ENCODE data around the gene KAT6B. TPM values are rescaled to one million over a fixed set of nuclear protein-coding genes. Genes with fewer than 3 reads are reported as not detected.

The KAT6B gene
- total RNA-seq, 6 experiments from 2014 or later, result 17.8 to 27.5 (median 23.6) TPM

DNA sequence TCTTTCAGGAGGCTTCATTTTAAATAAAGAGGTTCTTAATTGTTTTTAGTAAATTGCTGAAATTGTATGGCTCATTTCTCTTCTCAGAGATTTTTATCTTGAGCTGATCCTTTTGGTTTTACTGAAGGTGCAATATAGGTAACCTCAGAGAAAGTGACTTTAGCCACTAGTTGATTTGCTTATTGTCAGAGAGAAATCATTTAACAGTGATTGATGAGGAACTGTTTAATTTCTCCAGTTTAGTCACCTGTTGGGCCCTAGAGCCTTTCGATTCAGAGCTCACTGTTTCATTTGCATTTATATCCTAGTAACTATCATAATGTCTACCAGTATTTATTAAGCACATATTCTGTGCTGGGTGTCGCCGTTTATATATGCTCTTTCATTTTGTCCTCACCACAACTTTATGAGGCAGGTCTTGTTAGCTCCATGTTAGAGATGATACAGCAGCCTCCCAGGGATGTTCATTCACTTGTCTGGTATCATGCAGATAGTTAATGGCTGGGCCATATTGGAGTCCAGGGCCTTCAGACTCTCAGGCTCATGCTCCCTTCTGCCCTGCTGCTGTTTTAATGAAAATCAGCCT lies 42.1 kb downstream of the KAT6B start:
- no peak overlapping the region for H3K4me3 Mint-ChIP-seq
- H3K27me3 Mint-ChIP-seq (ENCODE audit: insufficient read depth), result no peaks in the 10 kb centered on the region; the same call in 1 of the 2 replicates
- no peaks in the 10 kb centered on the region for H3K9me3 Mint-ChIP-seq
- TF ChIP-seq, protein P1, sequence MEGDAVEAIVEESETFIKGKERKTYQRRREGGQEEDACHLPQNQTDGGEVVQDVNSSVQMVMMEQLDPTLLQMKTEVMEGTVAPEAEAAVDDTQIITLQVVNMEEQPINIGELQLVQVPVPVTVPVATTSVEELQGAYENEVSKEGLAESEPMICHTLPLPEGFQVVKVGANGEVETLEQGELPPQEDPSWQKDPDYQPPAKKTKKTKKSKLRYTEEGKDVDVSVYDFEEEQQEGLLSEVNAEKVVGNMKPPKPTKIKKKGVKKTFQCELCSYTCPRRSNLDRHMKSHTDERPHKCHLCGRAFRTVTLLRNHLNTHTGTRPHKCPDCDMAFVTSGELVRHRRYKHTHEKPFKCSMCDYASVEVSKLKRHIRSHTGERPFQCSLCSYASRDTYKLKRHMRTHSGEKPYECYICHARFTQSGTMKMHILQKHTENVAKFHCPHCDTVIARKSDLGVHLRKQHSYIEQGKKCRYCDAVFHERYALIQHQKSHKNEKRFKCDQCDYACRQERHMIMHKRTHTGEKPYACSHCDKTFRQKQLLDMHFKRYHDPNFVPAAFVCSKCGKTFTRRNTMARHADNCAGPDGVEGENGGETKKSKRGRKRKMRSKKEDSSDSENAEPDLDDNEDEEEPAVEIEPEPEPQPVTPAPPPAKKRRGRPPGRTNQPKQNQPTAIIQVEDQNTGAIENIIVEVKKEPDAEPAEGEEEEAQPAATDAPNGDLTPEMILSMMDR (IDR thresholded peaks at IDR 0.05), result no peak
- no peaks in the 10 kb centered on the region for H3K36me3 Mint-ChIP-seq (ENCODE audit: low read depth)
- H3K27ac Mint-ChIP-seq, result no peak overlapping the region; the same call in 1 of the 2 replicates
- peaks cover 8% of the 10 kb centered on the region for H3K4me1 Mint-ChIP-seq (ENCODE audit: low read depth)
- no peak for DNase-seq

DNA sequence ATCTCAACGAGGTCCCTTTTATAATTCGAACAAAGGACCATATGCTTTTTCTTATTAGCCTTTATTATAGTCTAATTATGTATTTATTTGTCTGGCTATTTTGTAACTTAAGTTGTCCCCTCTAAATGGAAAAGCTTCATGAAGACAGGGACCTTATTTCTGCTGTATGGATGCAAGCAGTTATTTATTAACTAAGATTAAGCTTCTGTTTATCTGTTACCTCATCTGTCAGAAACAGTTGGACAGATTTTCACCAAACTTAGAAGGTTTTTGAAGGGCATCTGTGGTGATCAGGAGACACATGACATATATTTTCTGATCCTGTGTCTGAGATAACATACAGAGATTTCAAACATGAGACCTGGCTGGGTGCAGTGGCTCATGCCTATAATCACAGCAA lies 43.2 kb downstream of the KAT6B start:
- DNase-seq, result no peak
- H3K27me3 Mint-ChIP-seq (ENCODE audit: insufficient read depth), result no peaks in the 10 kb centered on the region; the same call in 1 of the 2 replicates
- H3K4me1 Mint-ChIP-seq (ENCODE audit: low read depth), result peaks cover 9% of the 10 kb centered on the region
- no peaks in the 10 kb centered on the region for H3K9me3 Mint-ChIP-seq
- TF ChIP-seq, protein P1 (IDR thresholded peaks at IDR 0.05), result no peak
- H3K36me3 Mint-ChIP-seq (ENCODE audit: low read depth), result no peaks in the 10 kb centered on the region
- H3K4me3 Mint-ChIP-seq, result no peak overlapping the region
- H3K27ac Mint-ChIP-seq, result no peak overlapping the region

DNA sequence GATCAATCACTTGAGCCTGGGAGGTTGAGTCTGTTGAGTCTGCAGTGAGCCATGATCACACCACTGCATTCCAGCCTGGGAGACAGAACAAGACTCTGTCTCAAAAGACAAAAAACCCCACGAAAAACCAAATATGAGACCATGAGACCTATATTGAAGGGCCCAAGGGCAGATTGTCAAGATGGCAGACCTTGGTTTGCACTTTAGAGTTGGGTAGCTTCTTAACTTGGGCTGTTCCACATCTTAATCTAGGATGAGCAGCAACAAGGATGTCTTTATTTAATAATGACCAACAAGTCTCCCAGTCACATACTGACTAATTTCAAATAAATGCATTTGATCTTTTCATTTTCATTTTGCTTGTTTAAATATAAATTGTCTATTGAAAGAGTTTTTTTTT lies 43.8 kb downstream of the KAT6B start:
- no peak for DNase-seq
- H3K4me3 Mint-ChIP-seq, result no peak overlapping the region
- H3K4me1 Mint-ChIP-seq (ENCODE audit: low read depth), result peaks cover 14% of the 10 kb centered on the region

DNA sequence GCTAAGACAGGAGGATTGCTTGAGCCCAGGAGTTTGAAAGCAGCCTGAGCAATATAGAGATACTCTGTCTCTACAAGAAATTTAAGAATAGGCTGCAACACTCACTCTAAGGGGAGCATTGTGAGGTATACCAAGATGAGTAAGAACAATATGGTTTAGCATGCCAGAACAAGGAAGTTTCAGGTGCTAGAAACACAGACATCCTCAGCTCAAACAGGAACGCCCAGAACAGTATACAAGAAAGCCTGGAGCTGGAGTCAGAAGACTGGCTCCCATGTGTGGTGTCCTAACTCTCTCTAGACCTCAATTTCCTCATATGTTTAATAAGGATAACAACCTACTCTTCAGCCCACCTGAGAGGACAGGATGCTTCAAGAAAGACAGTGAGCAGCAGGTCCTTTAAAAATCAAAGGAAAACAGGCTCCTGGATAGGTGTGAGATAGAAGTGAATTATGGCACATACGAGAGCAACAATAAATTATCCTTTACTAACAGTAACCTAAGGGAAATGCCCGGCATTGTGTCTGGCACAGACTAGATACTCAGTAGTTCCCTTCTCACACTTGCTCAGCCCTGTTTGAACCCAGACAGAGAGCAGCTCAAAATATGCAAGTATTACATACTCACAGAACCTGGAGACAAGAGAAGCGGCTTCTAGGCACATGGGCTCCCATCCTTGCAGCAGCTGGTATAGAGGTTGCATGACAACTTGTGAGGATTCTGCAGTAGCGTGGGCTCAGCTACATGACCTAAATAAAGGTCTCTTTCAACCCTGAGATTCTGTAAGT lies 45.4 kb downstream of the KAT6B start:
- Mint-ChIP-seq H3K4me3 (no peak overlapping the region), H3K27me3 (ENCODE audit: insufficient read depth) (no peaks in the 10 kb centered on the region), H3K27ac (no peak overlapping the region), H3K4me1 (ENCODE audit: low read depth) (peaks cover 28% of the 10 kb centered on the region), H3K36me3 (ENCODE audit: low read depth) (no peaks in the 10 kb centered on the region), H3K9me3 (no peaks in the 10 kb centered on the region)
- no peak for DNase-seq
- TF ChIP-seq, protein P1 (IDR thresholded peaks at IDR 0.05), result no peak

More for the DNA sequence above, 43.8 kb downstream of the KAT6B start:
- Mint-ChIP-seq H3K27ac (no peak overlapping the region), H3K9me3 (no peaks in the 10 kb centered on the region), H3K27me3 (ENCODE audit: insufficient read depth) (no peaks in the 10 kb centered on the region; the same call in 1 of the 2 replicates), H3K36me3 (ENCODE audit: low read depth) (no peaks in the 10 kb centered on the region)
- TF ChIP-seq, protein P1 (IDR thresholded peaks at IDR 0.05), result no peak

DNA sequence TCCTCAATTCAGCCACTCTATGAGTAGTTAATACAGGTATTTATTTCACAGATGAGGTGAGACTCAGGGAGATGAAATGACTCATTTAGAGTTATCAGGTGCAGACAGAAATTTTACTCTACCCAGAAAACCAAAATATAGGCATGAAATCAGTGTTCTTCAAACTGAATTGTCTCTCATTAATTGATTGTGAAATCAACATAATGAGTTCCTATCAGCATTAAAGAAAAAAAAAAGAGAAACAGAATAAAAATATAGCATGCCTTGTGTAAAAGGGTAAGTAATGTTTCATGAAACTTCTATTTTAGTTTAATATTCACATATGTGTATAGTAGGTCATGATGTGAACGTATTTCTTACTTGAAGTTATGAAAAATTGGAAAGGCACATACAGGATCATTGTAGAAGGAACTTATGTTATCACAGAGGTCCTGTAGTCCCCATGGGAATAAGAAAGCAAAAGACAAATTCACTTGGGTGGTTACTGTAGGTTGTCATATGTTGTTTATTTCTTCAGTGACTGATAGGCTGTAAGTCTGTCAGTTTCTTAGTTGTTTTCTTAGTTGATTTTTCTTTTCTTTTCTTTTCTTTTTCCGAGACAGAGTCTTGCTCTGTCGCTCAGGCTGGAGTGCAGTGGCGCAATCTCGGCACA lies 47.5 kb downstream of the KAT6B start:
- no peak for DNase-seq
- Mint-ChIP-seq H3K27me3 (ENCODE audit: insufficient read depth) (no peaks in the 10 kb centered on the region), H3K36me3 (ENCODE audit: low read depth) (no peaks in the 10 kb centered on the region), H3K4me3 (no peak overlapping the region), H3K4me1 (ENCODE audit: low read depth) (peaks cover 44% of the 10 kb centered on the region), H3K27ac (no peak overlapping the region), H3K9me3 (no peaks in the 10 kb centered on the region)
- TF ChIP-seq, protein P1 (IDR thresholded peaks at IDR 0.05), result no peak
